Activated CD8-positive, alpha-beta memory T cell treated with anti-CD3 and anti-CD28 coated beads for 36 hours (primary cell): ENCODE data around the gene SIGLEC1. TPM values are rescaled to one million over a fixed set of nuclear protein-coding genes. Genes with fewer than 3 reads are reported as not detected.

ENCODE experiments used
- CTCF ChIA-PET: fragments of 350-600 bp; sonication (Branson Sonifier 250); formaldehyde crosslinking; loops from one replicate; lab custom pipeline; 2021; ENCODE audit warnings: antibody characterized with exemption; lab: Charles Lee
- POLR2A ChIA-PET: fragments of 350-600 bp; sonication (Branson Sonifier 250); formaldehyde crosslinking; loops from one replicate; lab custom pipeline; 2021; ENCODE audit warnings: antibody characterized with exemption; lab: Charles Lee
- total RNA-seq, 2 experiments: library from RNA; stranded (reverse); gene quantifications; one replicate each; pipeline ENCODE4 v1.2.3, GENCODE V29; 2021

Gene SIGLEC1
- not detected for total RNA-seq

DNA sequence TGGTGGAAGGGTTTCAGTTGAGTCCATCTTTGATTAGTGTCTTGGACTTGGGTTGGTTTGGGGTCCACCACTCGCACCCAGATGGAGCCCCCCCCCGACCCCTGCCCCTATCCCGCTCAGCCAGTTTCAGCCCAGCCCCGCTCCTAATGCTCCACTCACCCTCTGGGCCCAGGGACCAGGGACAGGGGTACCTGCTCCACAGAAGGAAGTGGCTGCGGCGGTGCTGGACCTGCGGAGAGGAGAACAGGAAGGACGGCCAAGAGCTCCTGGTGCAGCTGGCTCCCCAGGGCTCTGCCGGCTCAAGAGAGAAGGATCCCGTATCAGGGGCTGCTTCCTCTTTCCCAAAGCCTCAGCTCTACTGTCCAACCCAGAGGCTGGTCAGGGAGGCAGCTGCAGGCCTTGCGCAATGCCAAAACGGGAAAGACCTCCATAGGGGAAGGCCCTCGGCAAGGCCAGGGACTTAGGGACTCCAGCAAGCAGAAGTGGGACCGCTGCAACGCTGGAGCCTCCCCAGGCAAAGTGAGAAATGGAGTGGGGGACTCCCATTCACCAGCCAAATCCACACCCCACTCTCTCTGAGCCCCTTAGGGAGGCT, at the start of gene SIGLEC1:
Gene SIGLEC1 (minus strand): TSS at position 322 of the 595 bp plus-strand sequence. CDS start 5,472 bp downstream, outside the sequence.
- ChIA-PET POLR2A (no interaction called here), CTCF (interaction anchor here (1.2 to 1.3 kb wide), 2 partner anchors 34 to 36 kb away, joined by 3 to 4 read pairs; no protein-coding TSS in a partner anchor)

DNA sequence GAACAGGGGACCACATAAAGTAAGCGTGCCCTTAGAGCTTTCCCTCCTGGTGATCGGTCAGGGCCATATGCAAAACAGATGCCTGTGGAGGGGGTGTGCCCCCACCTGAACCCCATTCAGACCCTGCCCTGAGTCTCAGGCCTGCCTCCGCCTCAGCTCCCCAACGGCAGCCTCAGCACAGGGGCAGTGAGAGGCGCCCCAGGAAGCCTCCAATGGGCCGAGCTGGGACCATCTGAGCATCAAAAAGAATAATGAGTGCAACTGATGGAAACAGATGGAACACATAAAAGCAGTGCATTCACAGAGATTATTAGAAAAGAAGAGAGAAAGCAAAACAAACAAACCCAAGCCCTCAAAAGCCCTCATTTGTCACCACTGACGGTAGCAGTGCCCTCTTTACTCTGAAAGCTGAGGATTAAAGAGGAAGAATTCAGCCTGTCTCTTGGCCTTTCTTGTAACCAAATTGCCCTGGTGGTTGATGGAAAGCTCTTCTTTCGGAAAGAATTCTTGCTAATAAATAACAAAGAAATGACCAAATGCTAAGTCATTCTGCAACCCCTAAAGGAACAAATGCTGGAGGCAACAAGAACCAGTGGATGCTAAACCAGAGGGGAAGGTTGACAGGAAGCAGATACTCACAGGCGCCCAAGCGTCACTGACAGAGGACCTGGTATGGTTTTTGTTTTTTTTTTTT, 48.4 kb upstream of the SIGLEC1 start:
- CTCF ChIA-PET, result interaction anchor here (0.6 to 1.3 kb wide), 3 partner anchors 13 to 94 kb away, joined by 3 to 5 read pairs (median 5); no protein-coding TSS in a partner anchor
- POLR2A ChIA-PET, result no interaction called here

DNA sequence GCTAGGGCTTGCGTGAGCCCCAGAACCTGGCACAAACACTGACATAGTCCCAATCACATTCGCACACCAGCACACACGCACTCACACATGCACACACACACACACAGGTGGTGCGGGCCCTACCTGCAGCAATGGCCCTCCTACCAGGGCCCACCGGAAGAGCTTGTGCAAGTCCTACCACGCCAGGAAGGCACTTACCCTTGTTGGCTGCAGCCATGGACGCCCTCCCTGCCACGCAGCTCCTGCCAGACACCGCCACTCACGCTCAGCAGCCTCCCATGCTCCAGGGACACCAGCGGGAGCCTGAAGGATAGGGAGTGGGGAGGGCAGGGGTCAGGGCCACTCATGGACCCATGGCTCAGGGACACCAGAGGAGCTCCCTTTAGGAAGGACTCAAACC, 47.5 kb upstream of the SIGLEC1 start:
- CTCF ChIA-PET, result interaction anchor here (1.0 to 2.3 kb wide), 2 partner anchors 9 to 25 kb away, joined by 3 to 7 read pairs; no protein-coding TSS in a partner anchor
- POLR2A ChIA-PET, result no interaction called here

DNA sequence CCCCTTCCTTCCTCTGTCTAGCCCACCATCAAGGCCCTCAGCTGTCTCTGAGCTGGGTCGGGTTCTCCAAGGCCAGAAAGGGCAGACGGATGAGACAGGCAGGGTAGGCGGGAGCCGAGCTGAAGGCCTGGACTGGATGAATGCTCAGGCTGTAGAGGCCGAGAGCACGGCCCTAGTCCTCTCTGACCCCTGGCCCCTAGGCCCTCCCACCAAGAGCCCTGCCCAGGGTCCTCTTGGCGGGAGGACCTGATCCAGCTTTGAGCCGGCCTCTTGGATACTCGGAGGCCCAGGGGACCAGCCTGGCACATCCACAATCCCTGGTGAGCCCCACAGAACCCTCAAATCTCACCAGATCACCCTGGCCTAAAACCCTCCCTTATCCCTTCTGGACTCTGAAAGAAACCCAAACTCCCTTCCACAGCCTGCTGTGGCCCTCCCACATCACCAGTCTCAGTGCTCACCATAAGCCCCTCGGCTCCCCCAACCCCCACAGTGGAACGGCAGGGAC, 47.0 kb upstream of the SIGLEC1 start:
- POLR2A ChIA-PET, result interaction anchor here (0.6 kb wide), 1 partner anchor 28 kb away, joined by 4 read pairs; no protein-coding TSS in a partner anchor
- CTCF ChIA-PET, result interaction anchor here (1.0 to 2.3 kb wide), 3 partner anchors 9 to 25 kb away, joined by 3 to 7 read pairs (median 3); no protein-coding TSS in a partner anchor

DNA sequence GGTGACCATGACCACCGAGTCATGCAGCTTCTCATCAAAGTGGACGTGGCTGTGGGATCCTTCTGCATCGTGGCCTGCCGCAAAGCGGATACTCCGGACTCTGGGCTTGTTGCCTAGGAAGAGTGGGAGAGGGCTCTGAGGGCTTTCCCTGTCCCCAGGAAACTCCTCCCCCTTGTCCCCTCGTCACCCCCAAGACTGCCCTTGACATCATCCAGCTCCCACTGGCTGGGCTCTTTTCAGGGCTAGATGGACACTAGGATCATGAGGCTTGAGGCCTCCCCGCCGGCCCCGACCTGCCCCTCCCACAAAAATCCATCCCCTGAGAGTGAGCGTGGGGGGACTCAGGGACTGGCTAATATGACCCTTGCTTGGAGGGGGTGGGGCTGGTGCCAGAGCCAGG, 46.2 kb upstream of the SIGLEC1 start:
- POLR2A ChIA-PET, result no interaction called here

DNA sequence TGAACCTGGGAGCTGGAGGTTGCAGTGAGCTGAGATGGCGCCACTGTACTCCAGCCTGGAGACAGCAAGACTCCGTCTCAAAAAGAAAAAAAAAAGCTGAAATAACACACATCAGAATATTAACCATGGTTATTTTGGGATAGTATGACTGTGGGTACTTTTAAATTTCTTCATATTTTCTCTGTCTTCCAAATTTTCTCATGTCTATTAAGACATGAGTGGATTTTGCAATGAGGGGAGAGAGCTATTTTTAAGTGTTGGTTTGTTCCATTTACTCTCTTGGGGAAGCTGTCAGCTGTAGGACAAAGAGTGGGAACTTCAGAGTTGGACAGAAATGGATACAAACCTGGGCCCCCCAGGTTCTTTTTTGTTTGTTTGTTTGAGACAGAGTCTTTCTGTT, 44.9 kb upstream of the SIGLEC1 start:
- ChIA-PET POLR2A (no interaction called here), CTCF (interaction anchor here (1.1 kb wide), 1 partner anchor 14 kb away, joined by 5 read pairs; no protein-coding TSS in a partner anchor)

More for the DNA sequence above, 46.2 kb upstream of the SIGLEC1 start:
- CTCF ChIA-PET, result interaction anchor here (1.5 to 2.3 kb wide), 2 partner anchors 10 to 17 kb away, joined by 3 to 7 read pairs; no protein-coding TSS in a partner anchor

DNA sequence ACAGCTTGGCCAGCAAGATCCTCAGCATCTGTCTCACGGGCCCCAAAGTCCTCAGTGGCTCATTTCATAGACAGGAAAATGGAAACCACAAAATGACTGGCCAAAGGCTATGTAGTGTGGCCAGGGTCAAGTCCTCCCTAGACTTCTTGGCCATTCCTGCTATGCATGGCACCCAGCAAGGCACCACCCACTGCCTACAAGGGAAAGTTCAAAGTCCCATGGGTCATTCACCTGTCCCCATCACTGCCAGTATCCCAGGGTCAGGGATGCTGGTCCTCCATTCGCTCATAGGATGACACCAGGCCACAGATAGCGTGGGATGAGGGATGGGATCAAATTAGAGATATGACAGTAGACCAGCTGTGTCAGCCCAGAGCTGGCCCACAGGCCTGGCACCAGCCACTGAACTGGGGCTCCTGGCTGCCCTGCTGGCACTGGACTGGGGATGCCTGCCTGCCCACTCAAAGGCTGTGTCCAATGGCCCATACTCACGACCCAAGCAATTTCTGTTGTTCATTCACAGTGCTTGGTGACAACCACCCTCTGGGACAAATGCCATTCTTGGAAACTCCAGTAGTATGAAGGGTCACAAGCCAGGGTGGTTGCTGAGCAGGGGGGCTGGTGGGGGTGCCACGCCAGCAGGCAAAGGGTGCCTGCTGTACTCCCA, 43.5 kb upstream of the SIGLEC1 start:
- ChIA-PET POLR2A (no interaction called here), CTCF (interaction anchor here (0.6 kb wide), 1 partner anchor 84 kb away, joined by 5 read pairs; no protein-coding TSS in a partner anchor)

DNA sequence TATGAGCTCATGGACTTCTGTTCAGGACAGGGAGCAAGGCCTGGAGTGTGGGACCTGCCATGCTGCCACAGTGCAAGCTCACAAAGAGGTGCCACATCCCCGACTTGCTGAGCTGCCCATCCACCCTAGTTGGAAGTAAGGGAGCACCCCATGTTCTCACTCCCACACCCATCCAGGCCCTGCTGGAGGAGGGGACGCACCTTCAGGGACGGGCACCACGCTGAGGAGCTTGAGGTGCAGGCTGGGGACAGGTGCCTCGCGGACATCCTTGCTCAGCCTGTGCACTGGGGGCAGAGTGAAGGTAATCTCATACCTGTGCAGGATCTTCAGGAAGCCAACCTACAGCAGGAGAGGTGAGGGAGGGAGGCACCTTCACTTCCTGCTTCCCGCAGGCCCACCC, 42.9 kb upstream of the SIGLEC1 start:
- ChIA-PET POLR2A (no interaction called here), CTCF (interaction anchor here (1.4 to 1.7 kb wide), 2 partner anchors 10 to 14 kb away, joined by 3 to 5 read pairs; no protein-coding TSS in a partner anchor)

DNA sequence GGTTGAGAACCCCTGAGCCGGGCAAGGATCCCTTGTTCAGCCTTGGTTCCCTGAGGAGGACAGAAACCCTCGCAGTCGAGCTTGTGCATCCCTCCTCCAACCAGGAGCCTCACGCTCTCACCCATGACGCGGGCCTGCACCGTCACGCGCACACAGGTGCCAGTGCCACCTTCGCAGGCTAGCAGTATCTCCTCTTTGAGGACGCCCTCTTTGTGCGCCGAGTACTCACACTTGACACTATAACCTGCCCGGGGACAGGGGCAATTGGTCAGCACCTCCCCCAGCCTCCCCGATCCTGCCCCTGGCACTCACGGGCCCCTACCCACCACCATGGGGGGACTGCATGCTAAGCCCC, 41.9 kb upstream of the SIGLEC1 start:
- ChIA-PET POLR2A (no interaction called here), CTCF (interaction anchor here (1.4 to 2.0 kb wide), 4 partner anchors 9 to 77 kb away, joined by 3 to 5 read pairs (median 4); no protein-coding TSS in a partner anchor)

DNA sequence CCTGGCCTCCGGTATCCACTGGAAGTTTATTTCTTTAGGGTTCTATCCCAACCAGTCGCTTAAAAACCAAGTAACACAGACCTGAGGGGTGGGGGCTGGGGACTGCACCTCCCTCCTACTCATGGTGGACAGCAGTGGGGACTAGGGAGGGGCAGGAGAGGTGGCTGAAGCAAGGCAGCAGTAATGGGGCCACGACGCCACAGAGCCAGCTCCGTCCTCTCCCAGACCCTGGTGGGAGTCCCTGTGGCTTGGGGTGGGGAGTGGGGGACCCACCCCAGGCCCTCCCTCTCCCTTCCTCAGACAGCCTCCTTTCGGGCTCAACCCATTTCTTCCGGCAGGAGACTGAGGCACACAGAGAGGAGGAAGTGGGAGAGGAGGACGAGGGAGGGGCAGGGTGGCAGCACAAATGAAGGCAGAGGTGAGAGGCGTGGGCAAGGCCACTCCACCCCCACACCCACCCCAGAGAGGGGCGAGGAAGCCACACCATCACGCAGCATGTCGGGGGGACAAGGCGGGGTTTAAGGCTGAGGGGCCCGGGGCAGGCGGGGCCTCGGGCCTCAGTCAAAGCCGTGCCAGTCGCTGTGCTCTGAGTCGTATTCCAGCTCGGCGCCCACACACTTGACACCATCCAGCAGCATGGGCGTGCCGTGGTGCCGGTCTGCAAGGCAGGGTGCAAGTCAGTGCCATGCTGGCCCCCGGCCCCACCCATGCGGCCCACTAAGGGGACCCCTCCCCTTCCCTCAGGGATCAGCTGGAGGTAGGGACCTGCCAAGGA, 41.3 kb upstream of the SIGLEC1 start:
- POLR2A ChIA-PET, result no interaction called here
- CTCF ChIA-PET, result interaction anchor here (0.8 to 2.0 kb wide), 9 partner anchors 8 to 101 kb away, joined by 3 to 7 read pairs (median 5); partner anchors contain the start of genes AP5S1 and CENPB

DNA sequence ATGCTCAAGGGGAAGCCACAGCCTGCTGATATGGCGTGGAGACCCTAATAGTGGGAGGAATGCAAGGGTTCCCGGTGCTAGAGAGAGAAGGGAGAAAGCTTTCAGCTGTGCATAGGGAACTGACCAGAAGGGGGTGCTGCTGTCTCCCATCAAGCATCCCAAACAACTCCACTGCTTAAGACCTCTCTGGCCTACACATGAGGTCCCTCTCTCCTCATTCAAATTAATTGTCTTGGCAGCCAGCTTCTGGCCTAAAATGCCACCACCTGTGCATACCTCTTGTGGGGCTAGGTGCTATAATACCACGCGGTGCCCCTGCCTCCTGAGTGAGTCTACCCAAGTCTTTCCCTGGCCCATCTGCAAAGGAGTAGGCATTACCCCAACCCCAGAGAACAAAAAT, 40.7 kb upstream of the SIGLEC1 start:
- CTCF ChIA-PET, result interaction anchor here (0.8 to 2.0 kb wide), 8 partner anchors 9 to 102 kb away, joined by 3 to 7 read pairs (median 4); partner anchors contain the start of genes AP5S1 and CENPB
- POLR2A ChIA-PET, result no interaction called here

DNA sequence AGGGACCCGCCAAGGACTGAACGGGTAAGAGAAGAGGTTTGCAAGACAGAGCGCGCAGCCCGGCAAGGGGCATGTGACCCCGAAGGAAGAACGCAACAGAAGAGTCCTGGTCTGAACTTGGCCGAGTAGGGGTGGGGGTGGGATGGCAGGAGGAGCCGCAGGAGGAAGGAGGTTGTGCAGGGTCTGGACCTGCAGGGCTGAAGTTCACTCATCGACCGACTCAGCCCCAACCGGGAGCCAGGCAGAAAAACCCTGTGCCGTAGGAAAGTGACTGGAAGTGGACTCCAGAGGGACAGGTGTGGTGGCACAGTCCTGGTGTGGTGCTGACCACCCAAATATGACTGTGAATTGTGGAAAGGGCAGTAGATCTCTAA, 40.0 kb upstream of the SIGLEC1 start:
- POLR2A ChIA-PET, result no interaction called here

DNA sequence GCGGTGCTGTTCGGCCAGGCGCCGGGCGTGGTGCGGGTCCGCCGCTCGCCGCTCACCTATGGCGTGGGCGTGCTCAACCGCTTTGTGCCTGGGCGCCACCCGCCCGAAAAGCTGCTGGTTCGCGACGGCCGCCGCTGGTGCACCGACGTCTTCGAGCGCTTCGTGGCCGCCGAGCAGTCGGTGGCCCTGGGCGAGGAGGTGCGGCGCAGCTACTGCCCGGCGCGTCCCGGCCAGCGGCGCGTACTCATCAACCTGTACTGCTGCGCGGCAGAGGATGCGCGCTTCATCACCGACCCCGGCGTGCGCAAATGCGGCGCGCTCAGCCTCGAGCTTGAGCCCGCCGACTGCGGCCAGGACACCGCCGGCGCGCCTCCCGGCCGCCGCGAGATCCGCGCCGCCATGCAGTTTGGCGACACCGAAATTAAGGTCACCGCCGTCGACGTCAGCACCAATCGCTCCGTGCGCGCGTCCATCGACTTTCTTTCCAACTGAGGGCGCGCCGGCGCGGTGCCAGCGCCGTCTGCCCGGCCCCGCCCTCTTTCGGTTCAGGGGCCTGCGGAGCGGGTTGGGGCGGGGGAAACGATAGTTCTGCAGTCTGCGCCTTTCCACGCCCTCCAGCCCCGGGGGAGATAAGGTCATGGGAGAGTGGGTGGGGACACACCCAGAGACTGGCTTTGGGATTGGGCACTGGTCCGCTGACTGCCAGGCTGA, 39.4 kb upstream of the SIGLEC1 start:
- CTCF ChIA-PET, result interaction anchor here (0.6 to 2.4 kb wide), 7 partner anchors 14 to 635 kb away, joined by 3 to 7 read pairs (median 5); partner anchors contain the start of gene ADISSP
- POLR2A ChIA-PET, result interaction anchor here (0.6 to 1.2 kb wide), 3 partner anchors 14 to 453 kb away, joined by 3 to 4 read pairs (median 4); no protein-coding TSS in a partner anchor

More for the DNA sequence above, 40.0 kb upstream of the SIGLEC1 start:
- CTCF ChIA-PET, result interaction anchor here (0.6 to 2.0 kb wide), 6 partner anchors 9 to 75 kb away, joined by 3 to 7 read pairs (median 4); partner anchors contain the start of gene AP5S1

DNA sequence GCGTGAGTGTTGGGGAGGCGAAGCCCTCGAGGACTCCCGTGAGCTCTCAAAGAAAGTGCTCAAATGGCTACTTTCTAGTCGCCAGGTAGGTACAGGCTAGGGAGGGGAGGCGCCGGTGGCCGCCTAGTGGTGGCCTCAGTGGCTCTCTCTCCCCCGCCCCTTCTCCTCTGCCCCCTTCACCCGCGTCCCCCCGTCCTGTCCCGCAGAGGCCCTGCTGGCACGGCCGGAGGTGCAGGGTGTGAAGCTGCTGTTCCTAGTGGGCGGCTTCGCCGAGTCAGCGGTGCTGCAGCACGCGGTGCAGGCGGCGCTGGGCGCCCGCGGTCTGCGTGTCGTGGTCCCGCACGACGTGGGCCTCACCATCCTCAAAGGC, 38.9 kb upstream of the SIGLEC1 start:
- ChIA-PET CTCF (interaction anchor here (1.0 to 2.4 kb wide), 5 partner anchors 16 to 120 kb away, joined by 3 to 7 read pairs (median 5); partner anchors contain the start of gene ADISSP), POLR2A (interaction anchor here (0.6 to 1.2 kb wide), 3 partner anchors 15 to 453 kb away, joined by 3 to 4 read pairs (median 4); no protein-coding TSS in a partner anchor)

DNA sequence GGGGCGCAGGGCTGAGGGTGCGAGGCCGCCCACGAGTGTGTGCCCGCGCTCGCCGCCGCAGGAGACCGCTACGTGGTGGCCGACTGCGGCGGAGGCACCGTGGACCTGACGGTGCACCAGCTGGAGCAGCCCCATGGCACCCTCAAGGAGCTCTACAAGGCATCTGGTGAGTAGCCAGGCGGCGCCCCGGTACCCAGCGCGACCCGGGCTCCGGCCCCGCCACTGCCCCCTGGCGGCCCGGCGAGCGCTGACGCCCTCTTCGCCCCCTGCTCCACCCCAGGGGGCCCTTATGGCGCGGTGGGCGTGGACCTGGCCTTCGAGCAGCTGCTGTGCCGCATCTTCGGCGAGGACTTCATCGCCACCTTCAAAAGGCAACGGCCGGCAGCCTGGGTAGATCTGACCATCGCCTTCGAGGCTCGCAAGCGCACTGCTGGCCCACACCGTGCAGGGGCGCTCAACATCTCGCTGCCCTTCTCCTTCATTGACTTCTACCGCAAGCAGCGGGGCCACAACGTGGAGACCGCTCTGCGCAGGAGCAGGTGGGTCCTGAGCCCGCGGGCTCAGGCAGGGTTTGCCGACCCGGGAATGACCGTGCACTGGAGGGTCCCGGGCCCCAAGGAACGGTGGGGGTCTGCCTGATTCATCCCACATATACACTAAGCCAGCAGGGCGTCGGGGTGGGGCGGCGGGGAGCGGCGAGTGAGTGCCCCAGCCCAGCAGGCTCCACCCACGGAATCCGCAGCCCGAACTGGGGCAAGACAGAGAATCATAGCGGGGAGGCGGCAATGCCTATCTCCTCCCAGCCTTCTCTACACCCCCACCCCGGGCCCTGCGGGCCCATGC, 37.5 kb upstream of the SIGLEC1 start:
- POLR2A ChIA-PET, result interaction anchor here (0.5 kb wide), 1 partner anchor 216 kb away, joined by 5 read pairs; no protein-coding TSS in a partner anchor
- CTCF ChIA-PET, result interaction anchor here (0.6 to 2.4 kb wide), 7 partner anchors 15 to 76 kb away, joined by 3 to 7 read pairs (median 4); partner anchors contain the start of gene ADISSP

DNA sequence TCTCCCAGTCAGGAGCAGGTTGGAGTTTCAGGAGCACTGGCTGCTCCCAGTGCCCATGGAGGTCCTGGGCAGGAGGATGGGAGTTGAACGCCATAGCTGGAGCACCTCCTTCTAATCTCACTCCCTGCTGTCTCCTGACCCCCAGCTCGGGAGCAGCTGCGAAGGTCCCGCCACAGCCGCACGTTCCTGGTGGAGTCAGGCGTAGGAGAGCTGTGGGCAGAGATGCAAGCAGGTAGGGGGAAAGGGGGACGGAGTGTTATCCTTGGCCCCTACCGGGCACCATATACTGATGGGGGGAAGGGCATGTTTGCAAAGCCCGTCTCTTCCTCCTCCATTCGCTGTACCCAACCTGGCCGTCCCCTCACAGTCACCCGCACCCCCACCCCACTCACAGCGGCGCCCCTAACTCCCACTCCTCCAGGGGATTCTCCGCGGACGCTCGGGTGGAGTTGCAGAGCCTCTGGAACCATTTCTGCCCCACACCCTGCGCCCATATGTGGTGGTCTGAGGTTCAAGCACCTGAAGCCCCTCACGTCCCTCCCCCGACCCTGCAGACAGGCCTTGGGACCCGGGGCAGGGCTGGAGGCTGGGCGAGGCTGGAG, 36.8 kb upstream of the SIGLEC1 start:
- ChIA-PET POLR2A (interaction anchor here (0.5 kb wide), 1 partner anchor 216 kb away, joined by 5 read pairs; no protein-coding TSS in a partner anchor), CTCF (interaction anchor here (0.6 to 1.8 kb wide), 4 partner anchors 16 to 71 kb away, joined by 3 to 4 read pairs (median 4); partner anchors contain the start of gene ADISSP)
